ENCODE data around the gene ZNF19.

ZNF19 gene

DNA sequence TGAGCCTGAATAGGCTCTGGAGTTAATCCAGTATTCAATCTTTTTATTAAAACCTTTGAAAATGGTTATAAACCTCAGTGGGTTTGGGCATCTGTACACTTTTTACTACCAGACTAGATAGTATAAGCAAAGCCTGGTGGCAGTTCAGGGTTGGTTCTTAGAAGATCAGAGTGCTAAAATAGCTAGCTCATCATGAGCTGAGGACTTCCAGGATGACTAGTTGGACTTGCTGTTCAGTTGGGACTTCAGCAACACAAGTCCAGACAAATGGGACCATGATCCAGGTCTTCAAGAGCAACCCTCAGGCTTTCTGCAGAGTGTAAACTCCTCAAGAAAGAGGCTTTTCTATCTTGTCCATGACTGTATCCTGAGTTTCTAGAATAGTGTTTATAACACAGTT lies 1.2 kb upstream of the ZNF19 start:
- no peak for DNase-seq (ENCODE audit: low spot score)

DNA sequence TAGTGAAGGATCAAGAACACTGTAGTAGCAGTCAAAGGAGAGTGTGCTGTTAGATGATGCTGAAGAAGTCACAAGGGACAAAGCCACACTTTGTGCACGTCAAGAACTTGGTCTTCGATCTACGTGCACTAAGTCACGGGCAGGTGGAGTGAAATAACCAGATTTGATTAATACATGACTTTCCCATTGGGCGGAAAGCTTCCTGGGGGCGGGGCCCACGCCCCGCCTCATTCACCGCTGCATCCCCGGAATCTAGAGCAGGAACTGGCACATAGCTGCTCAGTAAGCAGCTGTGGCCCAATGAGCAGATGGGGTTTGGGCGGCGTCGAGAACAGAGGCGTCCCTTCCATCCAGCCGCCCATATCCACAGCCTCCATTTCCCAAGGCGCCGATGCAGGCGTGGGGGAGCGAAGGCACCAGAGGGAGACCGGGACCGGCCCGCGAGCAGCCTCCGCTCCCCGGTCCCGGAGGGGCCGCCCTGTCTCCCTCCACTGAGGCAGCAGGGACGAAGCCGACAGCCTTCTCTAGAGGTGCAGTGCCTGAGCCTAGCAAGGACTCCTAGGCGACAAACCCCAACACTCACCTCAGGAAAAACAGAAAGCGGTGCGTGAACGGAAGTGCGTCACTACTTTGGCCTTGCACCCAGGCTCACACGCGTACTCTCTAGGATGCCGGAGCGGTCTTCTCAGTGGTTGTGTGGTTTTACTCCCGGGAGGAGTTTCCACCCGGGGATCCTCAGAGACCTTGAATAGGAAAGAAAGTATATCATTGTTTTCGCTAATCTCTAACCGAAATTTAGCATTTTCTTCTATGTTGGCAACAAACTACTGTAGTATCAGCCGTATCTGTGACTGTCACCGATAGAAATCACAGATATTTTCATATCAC lies 4.9 kb downstream of the ZNF19 start:
- DNase-seq (ENCODE audit: low spot score), result peak; percentile 80

- no peak for DNase-seq (ENCODE audit: low spot score)
Observed at GRCh38 chr16:71482569-71482968, 6.6 kb downstream of the ZNF19 start.

DNA sequence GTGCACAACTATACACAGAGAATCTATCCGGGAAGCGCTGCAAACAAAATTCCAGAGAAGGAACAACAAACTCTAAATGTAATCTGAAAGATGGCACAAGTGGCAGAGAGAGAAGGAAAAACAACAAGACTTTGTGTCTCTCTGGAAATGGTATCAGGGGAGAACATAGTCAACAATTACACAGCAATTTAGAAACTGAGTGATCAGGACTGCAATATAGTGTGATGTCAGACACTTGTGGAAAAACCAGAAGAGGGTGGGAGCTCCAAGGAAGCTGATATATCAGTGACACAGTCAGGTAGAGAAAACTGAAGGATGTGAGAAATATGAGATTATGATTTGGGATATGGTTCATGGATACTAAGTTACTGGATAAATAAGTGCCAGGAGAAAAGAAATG lies 8.2 kb downstream of the ZNF19 start:
- DNase-seq (ENCODE audit: low spot score), result no peak

DNA sequence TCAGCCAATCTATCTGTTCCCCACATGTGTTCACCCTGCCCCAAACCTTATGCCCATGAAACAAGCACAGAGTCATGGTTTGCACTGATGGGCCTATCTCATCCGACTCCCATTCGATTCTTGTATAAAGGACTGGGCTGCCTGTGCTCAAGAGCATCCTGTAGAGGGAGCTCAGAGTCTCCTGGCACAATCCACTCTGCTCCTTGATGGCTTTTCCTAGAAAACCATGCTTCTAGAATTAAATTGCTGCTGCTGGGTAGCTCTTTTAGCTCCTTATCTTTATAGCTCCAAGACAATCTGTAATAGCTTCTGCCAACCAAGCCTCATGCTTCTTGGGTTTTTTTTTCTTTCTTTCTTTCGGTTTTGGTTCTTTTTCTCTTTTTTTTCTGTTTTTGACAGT lies 9.7 kb downstream of the ZNF19 start:
- no peak for DNase-seq (ENCODE audit: low spot score)

DNA sequence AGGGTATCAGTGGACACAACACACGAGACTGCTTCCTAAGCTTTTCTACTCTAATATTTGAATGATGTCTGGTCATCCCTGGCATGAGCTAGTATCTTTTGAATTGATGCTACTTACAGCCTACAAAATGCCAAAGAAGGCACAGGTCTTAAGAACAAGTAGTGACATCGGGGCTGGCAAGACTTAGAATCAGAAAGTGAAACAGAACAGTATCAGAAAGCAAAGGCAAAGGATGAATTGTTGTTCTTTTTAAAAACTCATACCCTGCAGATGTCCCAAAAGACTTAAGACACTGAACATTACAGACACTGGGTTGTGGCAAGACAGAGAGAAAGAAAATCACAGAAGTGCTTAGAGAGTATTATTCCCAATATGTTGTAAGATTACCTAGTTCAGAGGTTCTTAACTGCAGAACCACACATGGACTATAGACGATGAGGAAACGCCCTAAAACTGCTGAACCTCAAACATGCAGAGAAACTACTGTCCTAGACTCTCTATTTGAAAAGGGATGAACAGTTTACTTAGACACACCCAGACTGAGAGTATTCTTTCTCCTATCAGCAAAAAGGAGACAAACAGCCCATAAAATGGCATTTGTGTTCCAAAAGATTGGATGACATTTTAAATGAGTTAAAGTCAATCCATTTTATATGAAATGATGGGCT lies 12.5 kb downstream of the ZNF19 start:
- no peak for DNase-seq (ENCODE audit: low spot score)

DNA sequence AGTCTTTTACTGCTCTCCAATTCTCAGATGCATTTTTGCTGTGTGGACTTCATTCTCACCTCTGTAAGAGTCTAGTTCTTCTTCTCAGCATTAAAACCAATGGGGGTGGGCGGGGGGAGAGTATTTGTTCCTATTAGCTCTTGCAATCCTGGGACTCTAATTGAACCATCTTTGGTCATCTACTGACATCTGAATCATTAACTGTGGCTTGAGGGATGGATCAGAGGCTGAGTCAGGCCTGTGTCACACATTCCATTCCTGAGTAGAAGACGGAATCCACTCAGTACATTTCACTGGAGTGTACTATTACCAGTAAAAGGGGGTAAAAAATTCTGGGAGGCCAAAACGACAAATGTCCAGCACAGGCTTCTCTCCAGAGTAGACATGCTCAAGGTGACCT lies 14.3 kb downstream of the ZNF19 start:
- DNase-seq (ENCODE audit: low spot score), result no peak

DNA sequence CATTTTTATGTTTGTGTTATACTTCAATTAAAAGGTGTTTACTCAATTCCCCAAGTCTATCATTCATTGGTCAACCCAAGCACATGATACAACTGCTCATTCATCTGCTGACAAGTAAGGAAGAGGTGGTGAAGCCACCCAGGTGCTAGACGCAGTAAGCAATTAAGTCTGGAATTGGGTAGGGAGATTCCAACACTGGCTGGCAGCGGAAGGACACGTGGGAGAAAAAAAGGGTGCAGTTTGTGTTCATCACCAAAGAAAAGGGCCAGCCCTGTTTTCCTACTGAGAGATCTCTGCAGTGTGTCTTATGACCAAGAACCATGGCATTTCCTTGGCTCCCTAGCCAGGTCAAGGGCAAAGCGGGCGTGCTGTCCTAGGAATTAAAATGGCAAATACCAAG lies 15.2 kb downstream of the ZNF19 start:
- no peak for DNase-seq (ENCODE audit: low spot score)

DNA sequence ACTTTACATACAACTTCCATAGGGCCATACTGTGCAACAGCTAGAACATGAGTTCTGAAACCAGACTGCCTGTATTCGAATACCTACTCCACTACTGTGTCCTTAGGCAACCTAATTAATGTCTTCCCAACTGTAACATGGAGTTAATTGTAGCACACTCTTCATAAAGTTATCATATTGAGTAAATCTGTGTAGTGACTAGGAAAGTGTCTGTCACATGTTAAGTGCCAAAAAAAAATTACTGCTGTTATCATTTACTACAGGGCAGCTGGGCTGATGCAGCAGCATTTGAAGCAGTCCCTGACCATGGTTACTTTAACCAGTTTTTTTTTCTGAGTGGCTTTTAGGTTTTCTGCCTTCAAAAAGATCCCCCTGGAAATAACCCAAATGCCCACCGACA lies 16.2 kb downstream of the ZNF19 start:
- no peak for DNase-seq (ENCODE audit: low spot score)

DNA sequence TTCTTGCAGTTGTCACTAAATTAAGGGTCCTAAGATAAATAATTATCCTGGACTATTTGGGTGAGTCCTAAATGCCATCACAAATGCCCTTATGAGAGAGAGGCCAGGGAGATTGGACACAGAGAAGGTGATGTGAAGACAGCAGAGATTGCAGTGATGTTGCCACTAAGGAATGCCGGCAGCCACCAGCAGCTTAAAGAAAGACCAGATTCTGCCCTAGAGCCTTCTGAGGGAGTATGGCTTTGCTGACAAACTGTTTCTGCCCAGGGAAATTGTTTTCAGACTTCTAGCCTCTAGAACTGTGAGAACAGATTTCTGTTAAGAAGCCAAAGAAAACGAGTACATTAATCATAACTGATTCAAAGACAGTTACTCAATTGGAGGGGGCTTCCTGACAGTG lies 17.1 kb downstream of the ZNF19 start:
- no peak for DNase-seq (ENCODE audit: low spot score)

DNA sequence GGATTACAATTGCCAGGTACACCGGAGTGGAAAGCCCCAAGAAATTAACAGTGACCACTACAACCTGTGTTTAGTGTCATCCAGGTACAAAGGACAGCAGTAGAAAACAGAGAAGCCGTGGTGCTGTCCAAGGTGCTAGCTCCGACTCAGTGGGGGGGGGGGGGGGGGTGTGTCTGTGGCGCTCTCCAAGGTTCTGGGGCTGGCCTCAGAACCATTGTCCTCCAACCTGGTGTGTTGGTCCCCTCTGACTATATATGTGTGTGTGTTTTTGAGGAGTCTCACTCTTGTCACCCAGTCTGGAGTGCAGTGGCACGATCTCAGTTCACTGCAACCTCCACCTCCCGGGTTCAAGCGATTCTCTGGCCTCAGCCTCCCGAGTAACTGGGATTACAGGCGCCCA lies 21.3 kb downstream of the ZNF19 start:
- DNase-seq (ENCODE audit: low spot score), result peak; percentile 81

GRCh38 chr16:71464231-71464630 lies 24.9 kb downstream of the ZNF19 start:
- no peak for DNase-seq (ENCODE audit: low spot score)

DNA sequence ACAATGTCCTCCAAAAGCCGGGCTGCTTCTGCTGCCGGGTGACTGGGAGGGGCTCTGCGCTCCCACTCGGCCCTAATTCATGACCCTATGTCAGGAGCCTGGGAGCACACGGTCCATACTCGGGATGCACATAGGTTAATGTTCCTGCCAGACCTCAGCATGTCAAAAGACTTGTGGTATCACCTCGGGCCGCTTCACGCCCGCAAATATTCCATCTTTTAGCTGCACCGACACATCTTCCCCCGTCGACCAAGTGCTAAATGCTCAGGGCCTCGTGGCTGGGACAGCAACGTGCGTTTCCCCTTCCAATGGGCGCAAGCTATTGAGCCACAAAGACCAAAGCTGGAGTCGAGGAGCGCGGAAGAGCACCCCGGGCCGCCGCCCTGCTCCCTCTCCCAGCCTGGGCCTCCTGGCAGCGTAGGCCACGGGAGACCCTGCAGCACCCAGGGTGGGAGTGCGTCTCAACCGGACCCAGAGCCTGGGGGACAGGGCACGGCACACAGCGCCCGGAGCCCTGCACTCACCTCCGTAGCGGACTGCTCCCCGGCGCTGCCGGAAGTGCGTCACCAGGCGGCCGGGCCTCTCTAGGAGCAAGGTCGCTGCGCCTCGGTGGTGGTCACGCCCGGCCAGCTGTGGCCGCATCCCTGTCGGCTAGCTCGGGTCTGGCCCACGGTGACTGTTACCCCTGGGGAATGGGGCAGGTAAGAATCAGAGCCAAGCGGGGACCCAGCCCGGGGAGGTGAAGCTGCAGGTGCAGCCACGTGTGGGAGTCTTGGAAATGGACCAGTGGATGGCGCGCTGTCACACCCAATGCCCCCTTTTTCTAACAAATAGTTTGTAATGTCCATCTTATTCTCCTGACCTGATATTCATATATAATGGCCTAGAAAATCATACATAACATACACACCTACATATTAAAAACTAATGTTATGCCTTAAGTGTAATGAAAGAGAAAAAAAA lies 27.2 kb downstream of the ZNF19 start, which contains the start of gene ZNF23:
Gene ZNF23, minus strand, starts transcription at position 562 of the 963 bp plus-strand sequence. CDS start 5,451 bp downstream, outside the sequence.
- peak; percentile 88 for DNase-seq (ENCODE audit: low spot score)

DNA sequence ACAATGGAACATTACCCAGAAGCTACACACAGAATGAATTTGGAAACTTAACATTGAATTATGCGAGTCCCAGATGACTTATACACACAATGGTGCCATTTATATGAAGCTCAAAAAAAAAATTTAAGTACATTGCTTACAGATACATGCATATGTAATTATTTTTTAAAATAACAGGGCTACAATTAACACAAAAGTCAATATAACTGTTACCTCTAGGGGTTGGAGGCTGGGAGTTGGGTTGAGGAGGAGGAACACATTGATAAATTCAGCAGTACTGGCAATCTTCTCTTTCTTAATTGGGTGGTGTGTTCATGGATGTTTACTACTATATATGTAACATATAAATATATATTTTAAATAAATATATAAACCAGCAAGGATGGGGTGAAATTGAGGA lies 28.2 kb downstream of the ZNF19 start:
- no peak for DNase-seq (ENCODE audit: low spot score)

DNA sequence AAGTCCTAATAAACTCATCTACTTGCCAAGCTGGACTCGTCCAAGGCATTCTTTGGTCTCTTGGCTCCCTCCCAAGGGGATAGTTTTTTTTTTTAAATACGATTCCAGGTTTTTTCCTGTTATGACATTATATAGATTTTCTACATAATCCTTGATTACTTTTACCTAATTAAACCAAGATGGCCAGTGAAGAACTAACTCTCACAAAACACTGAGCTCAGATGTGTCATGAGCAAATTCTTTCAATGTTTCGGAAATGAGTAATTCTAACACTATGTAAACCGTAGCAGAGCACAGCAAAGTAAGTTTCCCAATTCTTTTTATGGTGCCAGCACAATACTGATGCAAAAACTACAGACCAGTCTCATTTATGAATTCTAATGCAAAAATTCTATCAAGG lies 28.9 kb downstream of the ZNF19 start:
- no peak for DNase-seq (ENCODE audit: low spot score)

- DNase-seq (ENCODE audit: low spot score), result no peak
Observed at GRCh38 chr16:71459510-71459909, 29.6 kb downstream of the ZNF19 start.

GRCh38 chr16:71456801-71457200 lies 32.3 kb downstream of the ZNF19 start:
- DNase-seq (ENCODE audit: low spot score), result no peak

- DNase-seq (ENCODE audit: low spot score), result no peak
Observed at GRCh38 chr16:71453036-71453435, 36.1 kb downstream of the ZNF19 start.

DNA sequence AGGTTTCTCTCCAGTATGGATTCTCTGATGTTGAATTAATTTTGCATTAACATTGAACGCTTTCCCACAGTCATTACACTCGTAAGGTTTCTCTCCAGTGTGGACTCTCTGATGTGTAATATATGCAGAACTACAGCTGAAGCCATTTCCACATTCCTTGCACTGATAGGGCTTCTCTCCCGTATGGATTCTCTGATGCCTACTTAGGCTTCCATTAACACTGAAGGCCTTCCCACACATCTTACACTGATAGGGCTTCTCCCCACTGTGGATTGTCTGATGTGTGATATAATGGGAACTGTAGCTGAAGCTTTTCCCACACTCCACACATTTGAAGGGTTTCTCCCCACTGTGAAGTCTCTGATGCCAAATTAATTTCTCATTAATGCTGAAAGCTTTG lies 40.1 kb downstream of the ZNF19 start:
- no peak for DNase-seq (ENCODE audit: low spot score)

DNA sequence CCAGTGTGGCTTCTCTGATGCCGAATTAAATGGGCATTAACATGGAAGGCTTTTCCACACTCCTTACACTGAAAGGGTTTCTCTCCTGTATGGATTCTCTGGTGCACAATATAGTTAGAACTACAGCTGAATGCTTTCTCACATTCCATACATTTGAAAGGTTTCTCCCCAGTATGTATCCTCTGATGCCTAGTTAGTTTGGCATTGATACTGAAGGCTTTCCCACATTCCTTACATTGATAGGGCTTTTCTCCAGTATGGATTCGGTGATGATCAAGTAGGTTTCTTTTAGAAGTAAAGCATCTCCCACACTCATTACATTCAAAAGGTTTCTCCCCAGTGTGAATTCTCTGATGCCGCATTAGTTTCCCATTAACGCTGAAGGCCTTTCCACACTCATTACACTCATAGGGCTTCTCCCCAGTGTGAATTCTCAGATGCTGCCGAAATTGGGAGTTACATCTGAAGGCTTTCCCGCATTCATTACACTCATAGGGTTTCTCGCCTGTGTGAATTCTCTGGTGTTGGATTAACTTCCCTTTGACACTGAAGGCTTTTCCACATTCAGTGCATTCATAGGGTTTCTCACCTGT lies 40.8 kb downstream of the ZNF19 start:
- DNase-seq (ENCODE audit: low spot score), result no peak

GRCh38 chr16:71443714-71444113 lies 45.4 kb downstream of the ZNF19 start:
- DNase-seq (ENCODE audit: low spot score), result no peak

- no peak for DNase-seq (ENCODE audit: low spot score)
Observed at GRCh38 chr16:71442051-71442440, 47.1 kb downstream of the ZNF19 start, which contains the start of gene TLE7. TSS of gene TLE7 (minus strand) at chr16:71442054. CDS start at chr16:71433324, 8,730 bp downstream.
